Breast epithelium (tissue), 4 donors: ENCODE results near the gene EME2. TPM values are rescaled to one million over a fixed set of nuclear protein-coding genes. Genes with fewer than 3 reads are reported as not detected.
A peak's percentile ranks its signal among the peaks of the same experiment; 100 is the strongest.

Experiments
- DNase-seq, 2 donors: peaks; one replicate each; pipeline ENCODE4 v3.0.0-alpha.2; 2019; ENCODE audit warnings: low spot score in 2 of 2
- H3K27ac ChIP-seq, 2 donors: fragments of 200-600 bp; sonication (generic) in 1 of 2; one replicate each; pipeline ENCODE4 v1.5.1; 2016 to 2019; ENCODE audit warnings: mild to moderate bottlenecking in 1 of 2
- H3K27me3 ChIP-seq, 2 donors: fragments of 200-600 bp; sonication (generic) in 1 of 2; one replicate each; pipeline versions ENCODE4 v1.5.1 to v1.6.0; 2017 to 2019; ENCODE audit warnings: control low read depth in 1 of 2, mild to moderate bottlenecking in 1 of 2
- H3K36me3 ChIP-seq: fragments of 200-600 bp; one replicate; pipeline ENCODE4 v1.5.1; 2019
- H3K4me1 ChIP-seq, 2 donors: fragments of 200-600 bp; sonication (generic); one replicate each; pipeline ENCODE4 v1.5.1; 2016 to 2019; ENCODE audit warnings: control low read depth in 1 of 2
- H3K4me3 ChIP-seq, 3 donors: fragments of 200-600 bp; sonication (generic); 1 replicate in 2 of 3; 2 replicates in 1 of 3; pipeline ENCODE4 v1.5.1; 2016 to 2019; ENCODE audit warnings: mild to moderate bottlenecking in 3 of 3, moderate library complexity in 2 of 3
- H3K9me3 ChIP-seq, 2 donors: fragments of 200-600 bp; sonication (generic) in 1 of 2; one replicate each; pipeline ENCODE4 v1.5.1; 2016 to 2019; ENCODE audit warnings: control low read depth in 1 of 2
- CTCF ChIP-seq, 3 donors: fragments of 450-650 bp; IDR thresholded peaks; one replicate each; pipeline ENCODE4 v1.5.1; 2016 to 2017; ENCODE audit warnings: antibody characterized with exemption in 3 of 3, mild to moderate bottlenecking in 3 of 3, moderate library complexity in 3 of 3
- POLR2A ChIP-seq: fragments of 450-650 bp; IDR thresholded peaks from one replicate; pipeline ENCODE4 v1.6.1; 2016; ENCODE audit warnings: antibody characterized with exemption, mild to moderate bottlenecking, moderate library complexity
- POLR2AphosphoS5 ChIP-seq, 3 donors: sonication (generic); formaldehyde crosslinking; IDR thresholded peaks; one replicate each; pipeline ENCODE4 v1.6.1; 2017; ENCODE audit warnings: antibody characterized with exemption in 3 of 3
- intact Hi-C: fragments of 100-400 bp; cut with DNase I; formaldehyde crosslinking; loops from one replicate; pipeline ENCODE4 v1.15.1; 2023; ENCODE audit warnings: low total_unique reads
- total RNA-seq, 3 donors: library from RNA; depleted of rRNA; stranded (reverse); fragments of >200 nt; gene quantifications; one replicate each; pipeline ENCODE4 v1.1.0, GENCODE V29; 2016

The EME2 gene
- total RNA-seq, 3 donors from 2014 or later: 4.6 to 17.4 (median 14.0) TPM

- H3K36me3 ChIP-seq: peaks cover 5% of the 10 kb centered on the region
- TF ChIP-seq POLR2AphosphoS5 (IDR thresholded peaks at IDR 0.05) (no peak), CTCF (IDR thresholded peaks at IDR 0.05) (no peak), POLR2A (no peak)
- intact Hi-C loops: no loop called here
- peak overlapping the region; percentile 77 to 96 (median 94) for H3K4me3 ChIP-seq
- DNase-seq: no peak
- H3K27ac ChIP-seq: peak overlapping the region; percentile 83 to 91
- no peaks in the 10 kb centered on the region for H3K9me3 ChIP-seq
- peaks cover 0 to 15% of the 10 kb centered on the region in 2 donors for H3K4me1 ChIP-seq
- no peaks in the 10 kb centered on the region for H3K27me3 ChIP-seq
Observed at GRCh38 chr16:1781254-1781653, 8.6 kb downstream of the EME2 start.

GRCh38 chr16:1781758-1782407, 9.3 kb downstream of the EME2 start:
- TF ChIP-seq CTCF (IDR thresholded peaks at IDR 0.05) (peak; percentile 15 to 18 (median 16)), POLR2AphosphoS5 (IDR thresholded peaks at IDR 0.05) (no peak)
- Histone ChIP-seq H3K4me3 (peak overlapping the region; percentile 77 to 96 (median 94)), H3K9me3 (no peaks in the 10 kb centered on the region), H3K27ac (peak overlapping the region; percentile 83 to 91), H3K4me1 (peaks cover 0 to 15% of the 10 kb centered on the region in 2 donors), H3K36me3 (peaks cover under 1% of the 10 kb centered on the region), H3K27me3 (no peaks in the 10 kb centered on the region)
- intact Hi-C loops: no loop called here
- no peak for DNase-seq

GRCh38 chr16:1782408-1783264, 10.0 kb downstream of the EME2 start, which contains the start of the genes NUBP2 and SPSB3:
TSS of gene NUBP2 (plus strand) at chr16:1782960. CDS start at chr16:1783021, 61 bp downstream.
TSS of gene SPSB3 (minus strand) at chr16:1782571. CDS start at chr16:1781483, 1,088 bp downstream.
- H3K4me1 ChIP-seq: peaks cover 0 to 15% of the 10 kb centered on the region in 2 donors
- intact Hi-C loops: no loop called here
- no peaks in the 10 kb centered on the region for H3K36me3 ChIP-seq

GRCh38 chr16:1784977-1785845, 12.6 kb downstream of the EME2 start:
- H3K4me1 ChIP-seq: peaks cover 0 to 15% of the 10 kb centered on the region in 2 donors
- DNase-seq: no peak
- no peak overlapping the region for H3K4me3 ChIP-seq
- H3K36me3 ChIP-seq: no peaks in the 10 kb centered on the region
- no peaks in the 10 kb centered on the region for H3K27me3 ChIP-seq
- H3K27ac ChIP-seq: no peak overlapping the region
- intact Hi-C loops: no loop called here
- TF ChIP-seq POLR2AphosphoS5 (IDR thresholded peaks at IDR 0.05) (no peak), POLR2A (no peak), CTCF (IDR thresholded peaks at IDR 0.05) (no peak)
- no peaks in the 10 kb centered on the region for H3K9me3 ChIP-seq

More at GRCh38 chr16:1782408-1783264, 10.0 kb downstream of the EME2 start, which contains the start of the genes NUBP2 and SPSB3:
- Histone ChIP-seq H3K27me3 (no peaks in the 10 kb centered on the region), H3K9me3 (no peaks in the 10 kb centered on the region), H3K27ac (peak within 1 kb of the TSS; percentile 83 to 91), H3K4me3 (peak within 1 kb of the TSS; percentile 77 to 96 (median 94))
- peak; percentile 100 for DNase-seq
- TF ChIP-seq POLR2AphosphoS5 (IDR thresholded peaks at IDR 0.05) (peak; percentile 25 to 76 (median 75)), CTCF (IDR thresholded peaks at IDR 0.05) (no peak), POLR2A (no peak)
